H1 (cell line): Measurements from ENCODE around the gene C10orf95. TPM values are rescaled to one million over a fixed set of nuclear protein-coding genes. Genes with fewer than 3 reads are reported as not detected.

Source experiments
- CTCF ChIA-PET: fragments of 300-600 bp; sonication (Branson Sonifier 250); formaldehyde crosslinking; loops from one replicate; lab custom pipeline; 2021; ENCODE audit not compliant: partially characterized antibody; lab: Charles Lee
- POLR2A ChIA-PET: fragments of 300-600 bp; sonication (Branson Sonifier 250); formaldehyde crosslinking; loops from one replicate; lab custom pipeline; 2021; ENCODE audit warnings: inconsistent platforms; ENCODE audit not compliant: partially characterized antibody; lab: Charles Lee
- DNase-seq, 2 experiments: peaks; one replicate each; pipeline versions ENCODE4 v3.0.0 to v3.0.0-alpha.2; 2010 to 2022; ENCODE audit warnings: low spot score in 2 of 2, low read depth in 1 of 2, mixed read lengths in 1 of 2
- FAIRE-seq: peaks from 2 replicates; lab custom pipeline; 2011; peaks lifted over from hg19 to GRCh38; lab: Jason Lieb, UNC
- H2AFZ ChIP-seq: 2 replicates; pipeline ENCODE4 v1.8.1; 2012; ENCODE audit warnings: low read length, inconsistent platforms
- H2AK5ac ChIP-seq: 2 replicates; pipeline ENCODE4 v1.6.1; 2013; ENCODE audit warnings: low read depth, low read length
- H2BK120ac ChIP-seq: replicated peaks from 2 replicates; pipeline ENCODE3; 2013; ENCODE audit warnings: low read depth, low read length, inconsistent platforms
- H2BK12ac ChIP-seq: 2 replicates; pipeline ENCODE4 v1.6.1; 2013; ENCODE audit warnings: low read depth, low read length
- H2BK15ac ChIP-seq: 2 replicates; pipeline ENCODE4 v1.6.1; 2013; ENCODE audit warnings: low read length
- H2BK20ac ChIP-seq: 2 replicates; pipeline ENCODE4 v1.6.1; 2013; ENCODE audit warnings: low read length
- H2BK5ac ChIP-seq: 2 replicates; pipeline ENCODE4 v1.6.1; 2013; ENCODE audit warnings: low read depth, low read length
- H3K14ac ChIP-seq: 2 replicates; pipeline ENCODE4 v1.6.1; 2013; ENCODE audit warnings: inconsistent platforms; ENCODE audit not compliant: insufficient read length
- H3K18ac ChIP-seq: 2 replicates; pipeline ENCODE4 v1.6.1; 2013; ENCODE audit warnings: low read length; ENCODE audit errors: extremely low read depth
- H3K23ac ChIP-seq: 2 replicates; pipeline ENCODE4 v1.6.1; 2013; ENCODE audit warnings: inconsistent platforms; ENCODE audit not compliant: insufficient read length
- H3K23me2 ChIP-seq: 2 replicates; pipeline ENCODE4 v1.6.1; 2013; ENCODE audit warnings: low read depth, low read length
- H3K27ac ChIP-seq: 2 replicates; pipeline ENCODE4 v1.6.1; 2011; ENCODE audit warnings: low read depth, low read length, inconsistent platforms
- H3K27me3 ChIP-seq, 4 experiments: replicated peaks in 1 of 4; 1 replicate in 1 of 4; 2 replicates in 3 of 4; pipeline versions ENCODE4 v1.6.1 to v1.8.1; 2011 to 2013; ENCODE audit warnings: low read length in 3 of 4, mild to moderate bottlenecking in 3 of 4, inconsistent platforms in 2 of 4, mixed read lengths in 2 of 4, moderate library complexity in 1 of 4; ENCODE audit not compliant: control insufficient read depth in 3 of 4, insufficient read depth in 3 of 4; ENCODE audit errors: extremely low read depth in 1 of 4
- H3K36me3 ChIP-seq, 4 experiments: 2 replicates each; pipeline versions ENCODE4 v1.6.1 to v1.8.1; 2011 to 2013; ENCODE audit warnings: mild to moderate bottlenecking in 4 of 4, low read length in 3 of 4, moderate library complexity in 2 of 4, control low read depth in 1 of 4, inconsistent platforms in 1 of 4; ENCODE audit not compliant: insufficient read depth in 4 of 4, control insufficient read depth in 2 of 4
- H3K4ac ChIP-seq: replicated peaks from 2 replicates; pipeline ENCODE3; 2013; ENCODE audit warnings: low read length, low read depth, mixed read lengths, inconsistent platforms; ENCODE audit not compliant: insufficient read length
- H3K4me1 ChIP-seq, 4 experiments: replicated peaks in 1 of 4; 1 replicate in 1 of 4; 2 replicates in 3 of 4; pipeline versions ENCODE4 v1.6.1 to v1.8.1; 2011 to 2013; ENCODE audit warnings: low read length in 3 of 4, inconsistent platforms in 2 of 4, mixed read lengths in 1 of 4; ENCODE audit not compliant: insufficient read depth in 4 of 4, control insufficient read depth in 3 of 4
- H3K4me2 ChIP-seq, 2 experiments: 2 replicates each; pipeline versions ENCODE4 v1.6.1 to v1.8.1; 2011 to 2013; ENCODE audit warnings: low read depth in 2 of 2, low read length in 2 of 2, control low read depth in 1 of 2, inconsistent platforms in 1 of 2, mild to moderate bottlenecking in 1 of 2; ENCODE audit not compliant: insufficient read depth in 1 of 2
- H3K4me3 ChIP-seq, 4 experiments: fragments of 200-600, 300-600 bp in 1 of 4; sonication (generic), shearing (Covaris generic), sonication (Bioruptor Twin) in 1 of 4; 2 replicates each; pipeline versions ENCODE4 v1.5.1 to v1.8.1; 2011 to 2016; ENCODE audit warnings: low read length in 4 of 4, low read depth in 3 of 4, control low read depth in 2 of 4, inconsistent platforms in 2 of 4, mild to moderate bottlenecking in 2 of 4, mixed read lengths in 1 of 4, moderate library complexity in 1 of 4; ENCODE audit not compliant: insufficient read depth in 2 of 4; ENCODE audit errors: extremely low read depth in 1 of 4
- H3K56ac ChIP-seq: replicated peaks from 2 replicates; pipeline ENCODE3; 2013; ENCODE audit warnings: low read depth, mild to moderate bottlenecking, mixed read lengths, low read length, inconsistent platforms; ENCODE audit not compliant: insufficient read length
- H3K79me1 ChIP-seq: 2 replicates; pipeline ENCODE4 v1.6.1; 2013; ENCODE audit warnings: low read depth, low read length, control low read depth
- H3K79me2 ChIP-seq, 2 experiments: 2 replicates each; pipeline versions ENCODE4 v1.6.1 to v1.8.1; 2012 to 2013; ENCODE audit warnings: low read length in 2 of 2, mild to moderate bottlenecking in 2 of 2, inconsistent platforms in 1 of 2; ENCODE audit not compliant: insufficient read depth in 2 of 2, control insufficient read depth in 1 of 2
- H3K9ac ChIP-seq, 4 experiments: replicated peaks in 1 of 4; 1 replicate in 1 of 4; 2 replicates in 3 of 4; pipeline versions ENCODE4 v1.6.1 to v1.8.1; 2011 to 2013; ENCODE audit warnings: low read depth in 3 of 4, low read length in 3 of 4, control low read depth in 2 of 4, mild to moderate bottlenecking in 2 of 4, moderate library complexity in 2 of 4, inconsistent platforms in 1 of 4; ENCODE audit errors: extremely low read depth in 1 of 4
- H3K9me3 ChIP-seq, 2 experiments: 2 replicates each; pipeline versions ENCODE4 v1.6.1 to v1.8.1; 2012 to 2013; ENCODE audit warnings: mild to moderate bottlenecking in 2 of 2, moderate library complexity in 2 of 2, control low read depth in 1 of 2, inconsistent platforms in 1 of 2, low read depth in 1 of 2, low read length in 1 of 2, mixed read lengths in 1 of 2; ENCODE audit not compliant: insufficient read depth in 2 of 2
- H4K20me1 ChIP-seq, 2 experiments: replicated peaks in 1 of 2; 2 replicates each; pipeline versions ENCODE3 to v1.8.1; 2011 to 2013; ENCODE audit warnings: inconsistent platforms in 2 of 2, low read length in 2 of 2, mild to moderate bottlenecking in 1 of 2; ENCODE audit not compliant: insufficient read depth in 2 of 2, control insufficient read depth in 1 of 2
- H4K5ac ChIP-seq: 2 replicates; pipeline ENCODE4 v1.6.1; 2013; ENCODE audit warnings: low read length, low read depth, mixed read lengths, inconsistent platforms; ENCODE audit not compliant: insufficient read length
- H4K8ac ChIP-seq: 2 replicates; pipeline ENCODE4 v1.8.0; 2013; ENCODE audit warnings: mild to moderate bottlenecking, moderate library complexity, low read length, inconsistent platforms; ENCODE audit not compliant: insufficient read depth; ENCODE audit errors: extremely low read depth
- H4K91ac ChIP-seq: replicated peaks from 2 replicates; pipeline ENCODE3; 2013; ENCODE audit warnings: low read length, mixed read lengths, inconsistent platforms; ENCODE audit not compliant: insufficient read length
- ASH2L ChIP-seq: fragments of 200-600, 300-600 bp; sonication (generic); IDR thresholded peaks from one replicate; pipeline ENCODE4 v1.7.1; 2017; ENCODE audit warnings: low read length
- BCL11A ChIP-seq, 2 experiments: IDR thresholded peaks; one replicate each; pipeline ENCODE4 v1.6.1; 2011; ENCODE audit warnings: low read depth in 2 of 2, low read length in 2 of 2, mild to moderate bottlenecking in 2 of 2
- CHD2 ChIP-seq: IDR thresholded peaks from 2 replicates; pipeline ENCODE4 v1.6.1; 2012; ENCODE audit warnings: low read length, improper control_type of control experiment
- EP300 ChIP-seq, 2 experiments: IDR thresholded peaks; 1 replicate in 1 of 2; 2 replicates in 1 of 2; pipeline ENCODE4 v1.6.1; 2011 to 2012; ENCODE audit warnings: low read depth in 2 of 2, low read length in 2 of 2, mild to moderate bottlenecking in 2 of 2, borderline replicate concordance in 1 of 2, inconsistent platforms in 1 of 2, moderate library complexity in 1 of 2
- GABPA ChIP-seq: IDR thresholded peaks from 2 replicates; pipeline ENCODE4 v1.6.1; 2011; ENCODE audit warnings: mild to moderate bottlenecking, low read length, moderate library complexity, borderline replicate concordance; ENCODE audit not compliant: insufficient read depth
- KDM1A ChIP-seq: fragments of 200-600, 300-600 bp; sonication (generic); IDR thresholded peaks from 2 replicates; pipeline ENCODE4 v1.7.1; 2016; ENCODE audit warnings: mild to moderate bottlenecking, low read length, borderline replicate concordance
- KDM4A ChIP-seq: IDR thresholded peaks from one replicate; pipeline ENCODE4 v1.7.1; 2012; ENCODE audit warnings: low read depth, mild to moderate bottlenecking, moderate library complexity, low read length, inconsistent platforms; ENCODE audit not compliant: severe bottlenecking
- POLR2A ChIP-seq, 2 experiments: IDR thresholded peaks; 1 replicate in 1 of 2; 2 replicates in 1 of 2; pipeline ENCODE4 v1.6.1; 2011; ENCODE audit warnings: low read depth in 2 of 2, low read length in 2 of 2, mild to moderate bottlenecking in 2 of 2; ENCODE audit errors: control extremely low read depth in 1 of 2
- RAD21 ChIP-seq, 2 experiments: IDR thresholded peaks in 1 of 2; conservative IDR thresholded peaks in 1 of 2; 2 replicates each; pipeline ENCODE4 v1.6.1; 2011; ENCODE audit warnings: low read depth in 2 of 2, low read length in 2 of 2, improper control_type of control experiment in 1 of 2, inconsistent platforms in 1 of 2, mild to moderate bottlenecking in 1 of 2, moderate library complexity in 1 of 2
- SIRT6 ChIP-seq: IDR thresholded peaks from one replicate; pipeline ENCODE4 v1.7.1; 2012; ENCODE audit warnings: low read length, inconsistent platforms
- TAF1 ChIP-seq: IDR thresholded peaks from 2 replicates; pipeline ENCODE4 v1.6.1; 2011; ENCODE audit warnings: mild to moderate bottlenecking, low read depth, low read length
- TAF7 ChIP-seq: optimal IDR thresholded peaks from 2 replicates; pipeline ENCODE3; 2011; ENCODE audit warnings: low read depth, mild to moderate bottlenecking, inconsistent platforms, low read length, moderate library complexity, borderline replicate concordance
- TBP ChIP-seq: IDR thresholded peaks from 2 replicates; pipeline ENCODE4 v1.6.1; 2011; ENCODE audit warnings: low read depth, low read length, improper control_type of control experiment
- YY1 ChIP-seq: IDR thresholded peaks from 2 replicates; pipeline ENCODE4 v1.6.1; 2011; ENCODE audit warnings: low read depth, mild to moderate bottlenecking, low read length
- polyA plus RNA-seq, 7 experiments: library from polyadenylated mRNA; depleted of rRNA in 3 of 7; stranded (reverse) in 5 of 7; unstranded in 2 of 7; fragments of >200 nt in 5 of 7; fragments of 200-250 nt in 2 of 7; gene quantifications; 1 replicate in 5 of 7; 2 replicates in 1 of 7; 4 replicates in 1 of 7; pipeline versions ENCODE4 v1.2.1 to v1.2.3, GENCODE V29; 2011 to 2013; ENCODE audit warnings: missing spikeins in 2 of 7, mixed read lengths in 2 of 7
- total RNA-seq: library from RNA; stranded (reverse); fragmentation: NEBNext Ultra II Directional; extraction: Animal tissue kit (Norgen Biotek cat#: 25700); gene quantifications from 2 replicates; pipeline ENCODE4 v1.2.1, GENCODE V29; 2021

Gene C10orf95
- total and polyA plus RNA-seq, 2 of the 8 experiments (the other 6 are each of a cell fraction or from before 2014, with no cell fraction given), result 0.34 to 0.48 TPM

DNA sequence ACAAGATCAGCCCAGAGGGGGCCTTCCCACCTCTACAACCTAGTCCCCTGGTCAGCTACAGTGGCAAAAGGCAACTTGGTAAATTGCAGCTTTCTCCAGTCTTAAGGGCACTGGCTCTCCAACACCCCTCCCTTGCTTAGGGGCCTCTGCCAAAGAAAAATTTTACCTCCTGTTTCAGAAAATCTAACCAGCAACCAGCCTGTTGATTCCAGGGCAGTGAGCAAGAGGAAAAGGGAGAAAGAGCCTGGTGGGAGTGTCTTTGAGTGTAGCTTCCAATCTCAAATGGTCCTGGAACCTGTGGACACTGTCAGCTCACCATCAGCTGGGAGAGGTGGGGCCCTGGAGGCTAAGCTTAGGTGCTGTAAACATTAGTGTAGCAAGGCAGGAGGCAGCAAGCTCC lies 28.3 kb upstream of the C10orf95 start:
- H4K91ac ChIP-seq, result no peak overlapping the region
- no peaks in the 10 kb centered on the region for H3K4me1 ChIP-seq
- H3K14ac ChIP-seq, result no peak overlapping the region
- H3K9me3 ChIP-seq, result no peaks in the 10 kb centered on the region
- peaks cover 0 to 13% of the 10 kb centered on the region in 2 experiments for H4K20me1 ChIP-seq
- H3K56ac ChIP-seq, result no peak overlapping the region
- no peak overlapping the region for H3K4me3 ChIP-seq
- no peak overlapping the region for H2BK12ac ChIP-seq
- H2AK5ac ChIP-seq, result no peak overlapping the region
- no peak overlapping the region for H3K27ac ChIP-seq
- H4K5ac ChIP-seq, result no peak overlapping the region
- no peak for FAIRE-seq
- no peak overlapping the region for H3K4ac ChIP-seq
- no peak for DNase-seq
- ChIA-PET CTCF (interaction anchor here (0.9 to 8.1 kb wide), 32 partner anchors 10 to 326 kb away, joined by 3 to 77 read pairs (median 6); partner anchors contain the start of genes C10orf95 and FBXL15), POLR2A (interaction anchor here (1.1 to 2.7 kb wide), 5 partner anchors 16 to 86 kb away, joined by 3 to 11 read pairs (median 4); no protein-coding TSS in a partner anchor)
- H2AFZ ChIP-seq, result no peak overlapping the region
- no peaks in the 10 kb centered on the region for H3K79me2 ChIP-seq
- TF ChIP-seq TAF1 (no peak), EP300 (IDR thresholded peaks at IDR 0.05; ENCODE audit: borderline replicate concordance in 1 of 2, low read depth in 2 of 2, low read length in 2 of 2) (no peak), TBP (no peak), POLR2A (IDR thresholded peaks at IDR 0.05; ENCODE audit: control extremely low read depth in 1 of 2, low read depth in 2 of 2, low read length in 2 of 2) (no peak), YY1 (no peak), CHD2 (no peak), GABPA (no peak), RAD21 (IDR thresholded peaks at IDR 0.05 in 1 of 2, conservative IDR thresholded peaks at IDR 0.05 in 1 of 2; ENCODE audit: low read depth in 2 of 2, low read length in 2 of 2) (no peak), KDM4A (no peak), TAF7 (no peak), KDM1A (no peak), ASH2L (no peak), SIRT6 (no peak), BCL11A (IDR thresholded peaks at IDR 0.05; ENCODE audit: low read depth in 2 of 2, low read length in 2 of 2) (no peak)
- no peak overlapping the region for H2BK5ac ChIP-seq
- H3K9ac ChIP-seq, result no peak overlapping the region
- H4K8ac ChIP-seq, result no peak overlapping the region
- no peak overlapping the region for H2BK15ac ChIP-seq
- H3K18ac ChIP-seq, result no peak overlapping the region
- peaks cover 17 to 41% (median 29%) of the 10 kb centered on the region in 4 experiments for H3K36me3 ChIP-seq
- H2BK120ac ChIP-seq, result no peak overlapping the region
- H2BK20ac ChIP-seq, result no peak overlapping the region
- no peaks in the 10 kb centered on the region for H3K79me1 ChIP-seq
- H3K4me2 ChIP-seq, result no peak overlapping the region
- no peaks in the 10 kb centered on the region; a peak in 1 of 7 replicates for H3K27me3 ChIP-seq
- no peak overlapping the region for H3K23ac ChIP-seq
- H3K23me2 ChIP-seq, result no peaks in the 10 kb centered on the region
